ENCODE results near the gene ENTPD1.

The ENTPD1 gene

GRCh38 chr10:95877881-95878280 lies 121.9 kb downstream of the ENTPD1 start:
- H3K36me3 ChIP-seq (replicated peaks; ENCODE audit: insufficient read depth, low read length), result no peaks in the 10 kb centered on the region
- H3F3A ChIP-seq (ENCODE audit: insufficient read depth, low read length), result no peaks in the 10 kb centered on the region
- no peaks in the 10 kb centered on the region for H3K9me3 ChIP-seq (replicated peaks; ENCODE audit: insufficient read depth, low read length)
- H3K4me2 ChIP-seq (ENCODE audit: low read depth, low read length), result no peak overlapping the region
- H3K79me2 ChIP-seq (ENCODE audit: low read length), result no peaks in the 10 kb centered on the region
- TF ChIP-seq EZH2phosphoT487 (IDR thresholded peaks at IDR 0.05; ENCODE audit: low read length), result no peak
- no peak for TF ChIP-seq CTCF (IDR thresholded peaks at IDR 0.05; ENCODE audit: low read length)
- no peak for TF ChIP-seq EZH2 (optimal IDR thresholded peaks at IDR 0.05; ENCODE audit: low read depth, low read length)
- no peak overlapping the region for H3K4me3 ChIP-seq (ENCODE audit: low read length)
- no peaks in the 10 kb centered on the region for H4K20me1 ChIP-seq (ENCODE audit: insufficient read depth, low read length)
- H3K9ac ChIP-seq (ENCODE audit: low read length), result no peak overlapping the region
- no peak for DNase-seq
- H3K27ac ChIP-seq (ENCODE audit: low read length), result no peak overlapping the region
- H3K4me1 ChIP-seq (ENCODE audit: low read length), result no peaks in the 10 kb centered on the region
- H2AFZ ChIP-seq (ENCODE audit: low read length), result no peak overlapping the region
- no peaks in the 10 kb centered on the region for H3K9me2 ChIP-seq (replicated peaks; ENCODE audit: insufficient read depth, low read length)
- H3K27me3 ChIP-seq (replicated peaks; ENCODE audit: insufficient read depth, low read length), result no peaks in the 10 kb centered on the region

- no peak for DNase-seq
- H3K4me2 ChIP-seq (ENCODE audit: low read depth, low read length), result no peak overlapping the region
- TF ChIP-seq CTCF (IDR thresholded peaks at IDR 0.05; ENCODE audit: low read length) (no peak), EZH2phosphoT487 (IDR thresholded peaks at IDR 0.05; ENCODE audit: low read length) (no peak), EZH2 (optimal IDR thresholded peaks at IDR 0.05; ENCODE audit: low read depth, low read length) (no peak)
Observed at GRCh38 chr10:95880704-95881103, 124.7 kb downstream of the ENTPD1 start.

GRCh38 chr10:95881316-95881715 lies 125.4 kb downstream of the ENTPD1 start:
- no peaks in the 10 kb centered on the region for H3K36me3 ChIP-seq (replicated peaks; ENCODE audit: insufficient read depth, low read length)
- H3K79me2 ChIP-seq (ENCODE audit: low read length), result no peaks in the 10 kb centered on the region
- no peaks in the 10 kb centered on the region for H3K9me2 ChIP-seq (replicated peaks; ENCODE audit: insufficient read depth, low read length)
- no peaks in the 10 kb centered on the region for H3K4me1 ChIP-seq (ENCODE audit: low read length)
- no peaks in the 10 kb centered on the region for H3K27me3 ChIP-seq (replicated peaks; ENCODE audit: insufficient read depth, low read length)
- no peaks in the 10 kb centered on the region for H3K9me3 ChIP-seq (replicated peaks; ENCODE audit: insufficient read depth, low read length)
- DNase-seq, result no peak
- no peak overlapping the region for H3K4me3 ChIP-seq (ENCODE audit: low read length)
- H3K9ac ChIP-seq (ENCODE audit: low read length), result no peak overlapping the region
- no peak overlapping the region for H3K27ac ChIP-seq (ENCODE audit: low read length)
- TF ChIP-seq EZH2 (optimal IDR thresholded peaks at IDR 0.05; ENCODE audit: low read depth, low read length) (no peak), EZH2phosphoT487 (IDR thresholded peaks at IDR 0.05; ENCODE audit: low read length) (no peak), CTCF (IDR thresholded peaks at IDR 0.05; ENCODE audit: low read length) (no peak)
- H4K20me1 ChIP-seq (ENCODE audit: insufficient read depth, low read length), result no peaks in the 10 kb centered on the region
- H3K4me2 ChIP-seq (ENCODE audit: low read depth, low read length), result no peak overlapping the region
- H2AFZ ChIP-seq (ENCODE audit: low read length), result no peak overlapping the region
- H3F3A ChIP-seq (ENCODE audit: insufficient read depth, low read length), result no peaks in the 10 kb centered on the region

More at GRCh38 chr10:95880704-95881103, 124.7 kb downstream of the ENTPD1 start:
- H3K79me2 ChIP-seq (ENCODE audit: low read length), result no peaks in the 10 kb centered on the region
- H3K4me3 ChIP-seq (ENCODE audit: low read length), result no peak overlapping the region
- no peaks in the 10 kb centered on the region for H4K20me1 ChIP-seq (ENCODE audit: insufficient read depth, low read length)
- H3K36me3 ChIP-seq (replicated peaks; ENCODE audit: insufficient read depth, low read length), result no peaks in the 10 kb centered on the region
- H3K9ac ChIP-seq (ENCODE audit: low read length), result no peak overlapping the region
- no peaks in the 10 kb centered on the region for H3K9me3 ChIP-seq (replicated peaks; ENCODE audit: insufficient read depth, low read length)
- H3K9me2 ChIP-seq (replicated peaks; ENCODE audit: insufficient read depth, low read length), result no peaks in the 10 kb centered on the region
- H3K27me3 ChIP-seq (replicated peaks; ENCODE audit: insufficient read depth, low read length), result no peaks in the 10 kb centered on the region
- H3K27ac ChIP-seq (ENCODE audit: low read length), result no peak overlapping the region
- H3F3A ChIP-seq (ENCODE audit: insufficient read depth, low read length), result no peaks in the 10 kb centered on the region
- no peaks in the 10 kb centered on the region for H3K4me1 ChIP-seq (ENCODE audit: low read length)
- no peak overlapping the region for H2AFZ ChIP-seq (ENCODE audit: low read length)

All from MM.1S (cell line).